Activated CD4-positive, CD25-positive, alpha-beta regulatory T cell treated with anti-CD3 and anti-CD28 coated beads, Interleukin-2, amount 50 U/mL, for 72 hours (primary cell): ENCODE measurements around the gene NT5C1A.

Experiments used
- DNase-seq: peaks from one replicate; pipeline ENCODE4 v3.0.0; 2021

Gene NT5C1A

GRCh38 chr1:39633422-39633821, 38.5 kb downstream of the NT5C1A start:
- no peak for DNase-seq

DNA sequence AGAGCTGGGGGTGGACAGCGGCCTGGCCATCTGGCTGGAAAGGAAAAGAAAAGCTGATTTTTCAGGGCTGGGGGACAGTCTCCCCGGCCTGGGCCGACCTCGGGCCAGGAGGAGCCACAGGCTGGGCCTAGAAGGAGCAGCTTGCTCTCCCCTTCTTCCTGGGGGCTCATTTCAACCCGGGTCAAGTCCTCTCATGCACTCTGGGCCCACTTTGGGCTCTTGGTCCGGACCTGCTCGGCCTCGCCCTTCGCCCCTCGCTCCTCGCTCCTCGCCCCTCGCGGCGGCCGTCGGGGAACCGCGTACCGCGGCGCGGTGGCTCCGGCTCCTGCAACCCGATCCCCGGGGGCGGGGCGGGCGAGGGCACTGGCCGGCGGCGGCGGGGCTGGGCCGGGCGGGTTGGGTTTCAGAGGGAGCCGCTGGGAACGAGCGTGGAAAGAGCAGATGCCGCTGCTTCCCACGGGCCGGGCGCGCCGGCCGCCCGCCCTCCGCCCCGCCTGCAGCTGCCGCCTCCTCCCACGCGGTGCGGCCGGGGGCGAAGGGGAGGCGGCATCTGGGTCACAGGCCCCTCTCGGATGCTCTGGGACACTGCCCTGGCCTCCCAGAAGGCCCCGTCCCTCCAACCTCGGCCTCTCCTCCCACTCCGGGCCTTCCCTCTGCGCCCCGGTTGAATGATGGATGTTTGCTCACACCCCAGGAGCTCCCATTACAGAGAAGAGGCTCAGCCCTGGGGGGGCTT, 39.1 kb downstream of the NT5C1A start:
- DNase-seq: no peak

GRCh38 chr1:39632323-39632681, 39.6 kb downstream of the NT5C1A start:
- no peak for DNase-seq

GRCh38 chr1:39631361-39632322, 40.3 kb downstream of the NT5C1A start:
- DNase-seq: no peak

DNA sequence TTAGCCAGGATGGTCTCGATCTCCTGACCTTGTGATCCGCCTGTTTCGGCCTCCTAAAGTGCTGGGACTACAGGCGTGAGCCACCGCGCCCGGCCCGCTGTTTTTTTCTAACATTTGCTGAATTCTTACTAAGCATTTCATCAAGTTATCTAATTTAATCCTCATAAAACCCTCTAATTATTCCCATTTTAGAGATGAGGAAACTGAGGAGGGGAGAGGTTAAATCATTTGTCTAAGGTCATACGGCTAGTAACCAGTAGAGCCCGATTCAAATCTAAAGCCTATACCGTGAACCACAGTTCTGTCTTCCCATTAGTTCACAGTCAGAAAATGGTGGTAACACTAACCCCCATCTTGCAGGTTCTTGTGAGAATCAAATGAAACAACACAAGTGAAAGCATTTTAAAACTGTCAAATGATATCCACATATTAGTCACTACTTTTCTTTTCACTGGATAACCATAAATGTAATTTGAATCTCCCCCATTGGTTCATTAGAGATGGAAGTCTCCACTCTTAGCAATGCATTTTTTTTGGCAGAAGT, 43.0 kb downstream of the NT5C1A start:
- no peak for DNase-seq

- no peak for DNase-seq
Observed at GRCh38 chr1:39626646-39627045, 45.3 kb downstream of the NT5C1A start.

- no peak for DNase-seq
Observed at GRCh38 chr1:39625462-39626273, 46.2 kb downstream of the NT5C1A start.

DNA sequence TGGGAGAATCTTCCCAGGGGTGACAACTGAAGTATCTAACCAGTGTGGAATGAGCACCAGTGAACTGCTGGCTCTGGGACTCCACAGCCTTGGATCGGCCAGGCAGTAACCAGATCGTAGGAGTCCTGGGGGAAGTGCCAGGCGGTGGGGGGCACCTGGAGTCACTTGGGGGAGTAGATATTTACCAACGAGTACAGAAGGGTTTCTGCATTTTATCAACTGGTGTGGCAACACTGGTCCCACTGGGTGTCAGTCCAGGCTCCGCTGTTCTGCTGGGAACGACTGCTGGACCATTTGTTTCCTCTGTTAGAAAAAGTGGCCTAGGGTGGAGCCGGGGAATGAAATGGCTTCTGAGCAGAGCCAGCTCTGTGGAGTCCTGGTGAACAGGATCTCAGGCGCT, 46.9 kb downstream of the NT5C1A start:
- no peak for DNase-seq

DNA sequence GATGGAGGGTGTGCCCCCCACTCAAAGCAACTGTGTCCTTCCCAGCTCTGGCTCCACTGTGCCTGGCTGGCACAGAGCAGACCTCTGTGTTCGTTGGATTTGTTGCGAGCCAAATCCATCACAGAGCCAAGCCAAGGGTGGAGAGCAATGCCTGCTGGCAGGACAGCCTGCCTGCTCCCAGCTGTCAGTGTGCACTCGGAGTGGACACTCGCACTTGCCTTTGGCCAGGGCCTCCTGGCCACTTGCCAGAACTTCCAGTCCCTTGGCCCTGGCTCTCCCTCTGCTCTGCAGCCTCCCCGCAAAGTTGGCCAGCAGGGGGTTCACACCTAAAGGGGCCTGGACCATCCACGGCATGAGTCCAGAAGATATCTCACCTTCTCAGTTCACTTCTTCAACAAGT, 48.9 kb downstream of the NT5C1A start:
- DNase-seq: no peak

DNA sequence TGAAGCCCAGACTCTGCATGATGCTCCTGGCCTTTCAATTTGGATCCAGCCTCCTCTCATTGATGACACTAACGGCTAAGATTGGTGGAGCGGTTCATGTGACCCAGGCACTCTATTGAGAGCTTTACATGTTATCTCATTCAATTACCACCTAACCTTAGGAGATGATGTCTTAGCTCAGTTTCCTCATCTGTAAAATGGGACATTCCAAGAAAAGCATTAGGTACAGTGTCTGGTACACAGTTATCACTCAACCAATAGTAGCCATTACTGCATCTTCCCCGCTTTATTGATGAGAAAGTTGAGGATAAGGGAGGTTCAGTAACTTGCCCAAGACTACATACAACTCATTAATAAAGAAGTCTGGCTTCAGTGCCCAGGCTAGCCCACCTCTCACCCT, 49.5 kb downstream of the NT5C1A start:
- no peak for DNase-seq

- no peak for DNase-seq
Observed at GRCh38 chr1:39620659-39621165, 51.2 kb downstream of the NT5C1A start.

- DNase-seq: no peak
Observed at GRCh38 chr1:39617488-39618049, 54.3 kb downstream of the NT5C1A start.

DNA sequence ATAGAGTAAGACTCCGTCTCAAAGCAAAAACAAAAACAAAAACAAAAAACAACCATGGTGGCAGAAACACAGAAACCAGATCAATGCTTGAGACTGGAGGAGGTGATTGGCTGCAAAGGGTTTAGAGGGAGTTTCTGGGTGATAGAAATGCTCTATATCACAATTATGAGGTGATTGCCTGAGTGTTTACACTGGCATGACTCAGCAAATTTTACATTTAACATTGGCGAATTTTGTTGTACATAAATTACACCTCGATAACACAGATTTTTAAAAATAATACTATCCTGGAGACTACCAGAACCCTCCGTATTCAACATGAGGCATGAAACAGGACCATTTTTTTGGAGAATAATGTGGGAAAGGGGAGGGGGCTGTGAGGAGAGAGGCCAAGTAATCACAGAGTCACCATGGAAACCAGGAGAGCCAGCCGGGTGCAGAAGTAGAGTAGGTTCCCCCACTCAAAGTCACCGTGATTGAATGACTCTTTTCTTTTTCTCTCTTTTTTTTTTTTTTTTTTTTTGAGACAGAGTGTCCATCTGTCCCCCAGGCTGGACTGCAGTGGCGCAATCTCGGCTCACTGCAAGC, 56.7 kb downstream of the NT5C1A start:
- DNase-seq: no peak

DNA sequence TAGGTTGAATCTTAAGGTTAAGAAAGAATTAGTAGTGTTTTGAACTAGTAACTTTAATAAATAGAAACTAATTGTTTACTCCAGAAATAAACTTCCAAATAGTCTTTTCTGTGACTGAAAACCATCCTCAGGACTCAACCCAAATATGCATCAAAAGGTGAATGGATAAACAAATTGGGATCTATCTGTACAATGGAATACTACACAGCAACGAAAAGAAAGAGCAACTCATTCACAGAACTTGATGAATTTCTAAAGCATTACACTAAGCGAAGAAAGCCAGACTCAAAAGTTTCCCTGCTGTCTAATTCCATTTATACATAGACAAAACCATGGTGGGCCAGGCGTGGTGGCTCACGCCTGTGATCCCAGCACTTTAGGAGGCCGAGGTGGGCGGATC, 57.4 kb downstream of the NT5C1A start:
- DNase-seq: no peak

DNA sequence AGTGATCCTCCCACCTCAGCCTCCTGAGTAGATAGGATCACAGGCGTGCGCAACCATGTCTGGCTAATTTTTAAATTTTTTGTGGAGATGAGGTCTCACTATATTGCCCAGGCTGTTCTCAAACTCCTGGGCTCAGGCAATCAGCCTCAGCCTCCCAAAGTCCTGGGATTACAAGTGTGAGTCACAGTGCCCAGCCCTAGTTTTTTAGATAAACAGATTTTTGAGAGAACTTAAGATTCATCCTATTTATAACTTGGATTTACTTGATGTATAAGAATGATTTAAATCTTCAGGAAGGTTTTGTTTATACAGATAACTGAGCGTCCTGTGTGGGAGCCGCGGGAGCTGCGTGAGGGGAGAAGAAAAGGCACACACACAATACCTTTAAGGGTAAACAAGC, 58.7 kb downstream of the NT5C1A start:
- no peak for DNase-seq

- DNase-seq: peak; percentile 81
Observed at GRCh38 chr1:39609618-39610331, 62.1 kb downstream of the NT5C1A start.
